Measurements from ENCODE around the gene AKT1S1. TPM values are rescaled to one million over a fixed set of nuclear protein-coding genes. Genes with fewer than 3 reads are reported as not detected.

The AKT1S1 gene
- total RNA-seq, 4 donors from 2014 or later, result 17.2 to 30.5 (median 23.3) TPM

- Histone ChIP-seq H3K36me3 (no peaks in the 10 kb centered on the region), H3K27ac (peak overlapping the region in 1 of 4 donors; percentile 58), H3K4me1 (peaks cover 0 to 5% (median 0%) of the 10 kb centered on the region in 4 donors), H3K9me3 (no peaks in the 10 kb centered on the region), H3K4me3 (no peak overlapping the region), H3K27me3 (no peaks in the 10 kb centered on the region)
- DNase-seq, result no peak
- no peak for TF ChIP-seq POLR2A (IDR thresholded peaks at IDR 0.05)
- no peak for TF ChIP-seq CTCF (IDR thresholded peaks at IDR 0.05)
Measured at GRCh38 chr19:49844138-49845095, 32.7 kb downstream of the AKT1S1 start.

DNA sequence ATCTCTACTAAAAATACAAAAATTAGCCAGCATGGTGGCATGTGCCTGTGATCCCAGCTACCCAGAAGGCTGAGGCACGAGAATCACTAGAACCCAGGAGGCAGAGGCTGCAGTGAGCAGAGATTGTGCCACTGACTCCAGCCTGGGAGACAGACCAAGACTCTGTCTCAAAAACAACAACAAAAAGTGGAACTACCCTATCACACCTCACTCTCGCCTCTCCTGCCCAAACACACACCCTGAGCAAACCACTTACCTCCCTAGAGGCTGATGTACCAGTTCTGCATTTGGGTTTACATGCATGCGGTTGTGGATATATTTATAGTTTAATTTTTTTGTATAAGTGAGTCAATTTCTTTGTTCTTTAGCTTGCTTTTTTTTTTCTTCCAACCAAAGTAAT, 33.9 kb downstream of the AKT1S1 start:
- Histone ChIP-seq H3K27me3 (no peaks in the 10 kb centered on the region), H3K9me3 (no peaks in the 10 kb centered on the region), H3K36me3 (peaks cover 0 to 9% (median 0%) of the 10 kb centered on the region in 3 donors), H3K27ac (peak overlapping the region in 1 of 4 donors; percentile 66), H3K4me3 (no peak overlapping the region), H3K4me1 (peaks cover 0 to under 1% (median 0%) of the 10 kb centered on the region in 4 donors)
- no peak for TF ChIP-seq POLR2A (IDR thresholded peaks at IDR 0.05)
- no peak for TF ChIP-seq CTCF (IDR thresholded peaks at IDR 0.05)
- peak in 1 of 3 donors; percentile 47 for DNase-seq

DNA sequence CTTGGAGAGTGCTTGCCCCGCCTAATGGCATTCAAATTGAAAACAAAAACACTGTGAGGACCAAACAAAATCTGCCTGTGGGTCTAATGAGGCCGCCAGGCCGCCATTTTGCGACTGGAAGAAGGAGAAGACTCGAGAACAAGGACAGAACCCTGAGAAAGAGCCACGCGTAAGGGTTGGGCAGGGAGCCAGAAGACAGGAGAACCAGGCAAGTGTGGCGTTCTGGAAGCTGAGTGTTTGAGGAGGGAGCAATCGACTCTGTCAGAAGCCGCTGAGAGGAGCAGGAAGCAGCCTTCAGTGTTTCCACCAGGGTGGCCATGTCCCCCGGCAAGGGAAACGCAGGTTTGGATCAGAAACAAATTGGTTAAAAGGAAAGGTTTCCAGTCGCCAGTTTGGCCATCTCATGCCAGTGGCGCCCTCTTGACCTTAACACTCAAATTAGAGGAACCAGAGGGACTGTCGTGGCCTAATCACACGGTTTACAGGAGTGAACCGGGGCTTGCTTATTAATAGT, 36.4 kb downstream of the AKT1S1 start:
- Histone ChIP-seq H3K9me3 (no peaks in the 10 kb centered on the region), H3K4me1 (no peaks in the 10 kb centered on the region), H3K36me3 (peaks cover 0 to 34% (median 0%) of the 10 kb centered on the region in 3 donors), H3K4me3 (no peak overlapping the region), H3K27ac (no peak overlapping the region), H3K27me3 (no peaks in the 10 kb centered on the region)
- no peak for DNase-seq
- TF ChIP-seq POLR2A (IDR thresholded peaks at IDR 0.05), result no peak
- TF ChIP-seq CTCF (IDR thresholded peaks at IDR 0.05), result no peak

DNA sequence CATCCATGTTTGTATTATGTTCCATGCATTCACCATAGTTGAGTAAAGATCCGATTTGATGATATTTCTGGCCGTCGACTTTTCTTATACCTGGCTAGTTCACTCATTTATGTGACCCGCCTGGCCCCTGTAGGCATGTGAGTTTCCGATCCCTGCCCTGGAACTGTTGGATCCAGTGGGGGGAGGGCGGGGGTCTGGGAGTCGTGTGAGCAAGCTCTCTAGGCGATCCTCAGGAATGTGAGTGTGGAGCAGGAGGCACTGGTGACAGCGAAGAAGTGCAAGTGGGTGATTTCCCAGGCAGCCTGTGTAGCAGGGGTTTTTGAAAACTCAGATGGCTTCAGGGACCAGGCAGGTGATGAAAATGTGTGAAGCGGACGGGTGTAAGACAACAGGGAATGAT, 36.8 kb downstream of the AKT1S1 start:
- peaks cover 0 to 39% (median 0%) of the 10 kb centered on the region in 3 donors for H3K36me3 ChIP-seq
- H3K27me3 ChIP-seq, result no peaks in the 10 kb centered on the region
- TF ChIP-seq CTCF (IDR thresholded peaks at IDR 0.05) (no peak), POLR2A (IDR thresholded peaks at IDR 0.05) (no peak)

DNA sequence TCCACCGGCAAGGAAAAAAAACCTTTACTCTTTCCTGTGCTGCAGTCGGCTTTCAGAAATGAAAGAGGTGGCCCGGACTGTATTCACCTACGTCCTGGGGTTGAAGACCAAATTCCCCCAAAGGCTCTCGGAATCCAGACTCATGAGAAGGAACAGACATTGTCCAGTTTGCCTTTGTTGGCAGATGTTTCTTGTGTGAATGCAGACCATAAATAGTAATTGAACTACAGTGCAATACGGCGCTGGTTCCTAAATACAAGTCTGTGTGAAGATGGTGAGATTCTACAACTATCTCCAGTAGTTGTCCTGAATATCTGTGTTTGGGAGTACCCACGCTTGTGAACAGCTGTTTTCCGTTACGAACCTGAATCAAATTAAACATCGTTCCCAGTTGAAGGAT, 37.4 kb downstream of the AKT1S1 start:
- no peak overlapping the region for H3K27ac ChIP-seq
- no peaks in the 10 kb centered on the region for H3K4me1 ChIP-seq
- no peaks in the 10 kb centered on the region for H3K27me3 ChIP-seq
- H3K36me3 ChIP-seq, result peaks cover 0 to 45% (median 0%) of the 10 kb centered on the region in 3 donors
- no peaks in the 10 kb centered on the region for H3K9me3 ChIP-seq
- H3K4me3 ChIP-seq, result no peak overlapping the region
- no peak for DNase-seq
- TF ChIP-seq POLR2A (IDR thresholded peaks at IDR 0.05), result no peak
- TF ChIP-seq CTCF (IDR thresholded peaks at IDR 0.05), result no peak

More for the DNA sequence above, 36.8 kb downstream of the AKT1S1 start:
- Histone ChIP-seq H3K4me1 (no peaks in the 10 kb centered on the region), H3K4me3 (no peak overlapping the region), H3K27ac (no peak overlapping the region), H3K9me3 (no peaks in the 10 kb centered on the region)
- no peak for DNase-seq
